ENCODE results near the gene TINAG.

- no peak for TF ChIP-seq CTCF (IDR thresholded peaks at IDR 0.05)
- no peak for TF ChIP-seq EZH2phosphoT487 (IDR thresholded peaks at IDR 0.05)
These were observed 2.3 kb downstream of the TINAG start for GRCh38 chr6:54310377-54311152.
